Parathyroid adenoma (tissue), 2 donors: ENCODE results near the gene LCN15.
"Not testable (repeated sequence)": the region's sequence is repeated elsewhere in the genome, so short reads cannot be mapped to it uniquely, and the experiment has no call there.

ENCODE experiments used
- H2AFZ ChIP-seq: fragments of 300-600 bp; sonication (generic); one replicate; pipeline ENCODE4 v1.7.0; 2017; ENCODE audit warnings: antibody characterized with exemption, mild to moderate bottlenecking
- H3K27ac ChIP-seq: fragments of 300-600 bp; sonication (generic); one replicate; pipeline ENCODE4 v1.7.0; 2017
- H3K27me3 ChIP-seq: fragments of 300-600 bp; sonication (generic); one replicate; pipeline ENCODE4 v1.7.0; 2017; ENCODE audit warnings: low read length; ENCODE audit not compliant: control insufficient read depth, insufficient read depth
- H3K36me3 ChIP-seq: fragments of 300-600 bp; sonication (generic); one replicate; pipeline ENCODE4 v1.7.0; 2017; ENCODE audit warnings: low read length; ENCODE audit not compliant: control insufficient read depth, insufficient read depth
- H3K4me1 ChIP-seq: fragments of 300-600 bp; sonication (generic); one replicate; pipeline ENCODE4 v1.7.0; 2017; ENCODE audit warnings: control low read depth
- H3K4me2 ChIP-seq: fragments of 300-600 bp; sonication (generic); one replicate; pipeline ENCODE4 v1.7.0; 2017; ENCODE audit warnings: low read length
- H3K4me3 ChIP-seq: fragments of 300-600 bp; sonication (generic); one replicate; pipeline ENCODE4 v1.7.0; 2017; ENCODE audit warnings: low read depth, low read length
- H3K79me2 ChIP-seq: fragments of 300-600 bp; sonication (generic); one replicate; pipeline ENCODE4 v1.7.0; 2017; ENCODE audit warnings: control low read depth
- H3K9ac ChIP-seq: fragments of 300-600 bp; sonication (generic); one replicate; pipeline ENCODE4 v1.7.0; 2017; ENCODE audit warnings: mild to moderate bottlenecking
- H3K9me3 ChIP-seq: fragments of 300-600 bp; sonication (generic); one replicate; pipeline ENCODE4 v1.7.0; 2017; ENCODE audit warnings: low read length; ENCODE audit not compliant: control insufficient read depth
- TF ChIP-seq, protein P1 (sequence below): fragments of 300-600 bp; sonication (generic); IDR thresholded peaks from one replicate; pipeline ENCODE4 v1.7.0; 2017; ENCODE audit warnings: antibody characterized with exemption, mild to moderate bottlenecking
- donor health status: primary hyperparathyroidism.

The LCN15 gene

GRCh38 chr9:136803551-136804508 lies 39.5 kb upstream of the LCN15 start:
- Histone ChIP-seq H3K9ac (no peak overlapping the region), H3K4me1 (no peaks in the 10 kb centered on the region), H3K4me3 (no peak overlapping the region), H3K36me3 (no peaks in the 10 kb centered on the region), H3K9me3 (no peaks in the 10 kb centered on the region), H3K79me2 (no peaks in the 10 kb centered on the region), H3K27me3 (no peaks in the 10 kb centered on the region), H3K4me2 (no peak overlapping the region), H3K27ac (no peak overlapping the region), H2AFZ (no peak overlapping the region)
- TF ChIP-seq, protein P1, sequence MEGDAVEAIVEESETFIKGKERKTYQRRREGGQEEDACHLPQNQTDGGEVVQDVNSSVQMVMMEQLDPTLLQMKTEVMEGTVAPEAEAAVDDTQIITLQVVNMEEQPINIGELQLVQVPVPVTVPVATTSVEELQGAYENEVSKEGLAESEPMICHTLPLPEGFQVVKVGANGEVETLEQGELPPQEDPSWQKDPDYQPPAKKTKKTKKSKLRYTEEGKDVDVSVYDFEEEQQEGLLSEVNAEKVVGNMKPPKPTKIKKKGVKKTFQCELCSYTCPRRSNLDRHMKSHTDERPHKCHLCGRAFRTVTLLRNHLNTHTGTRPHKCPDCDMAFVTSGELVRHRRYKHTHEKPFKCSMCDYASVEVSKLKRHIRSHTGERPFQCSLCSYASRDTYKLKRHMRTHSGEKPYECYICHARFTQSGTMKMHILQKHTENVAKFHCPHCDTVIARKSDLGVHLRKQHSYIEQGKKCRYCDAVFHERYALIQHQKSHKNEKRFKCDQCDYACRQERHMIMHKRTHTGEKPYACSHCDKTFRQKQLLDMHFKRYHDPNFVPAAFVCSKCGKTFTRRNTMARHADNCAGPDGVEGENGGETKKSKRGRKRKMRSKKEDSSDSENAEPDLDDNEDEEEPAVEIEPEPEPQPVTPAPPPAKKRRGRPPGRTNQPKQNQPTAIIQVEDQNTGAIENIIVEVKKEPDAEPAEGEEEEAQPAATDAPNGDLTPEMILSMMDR = no peak

- not testable (repeated sequence) for H3K9ac ChIP-seq, H3K4me1 ChIP-seq, H3K36me3 ChIP-seq, H3K27ac ChIP-seq, H3K4me3 ChIP-seq, H2AFZ ChIP-seq, H3K9me3 ChIP-seq, H3K79me2 ChIP-seq, H3K27me3 ChIP-seq, H3K4me2 ChIP-seq
Measured at GRCh38 chr9:136803009-136803550, 38.8 kb upstream of the LCN15 start.

- H3K27ac ChIP-seq = no peak overlapping the region
- no peak overlapping the region for H3K4me3 ChIP-seq
- no peaks in the 10 kb centered on the region for H3K27me3 ChIP-seq
- H3K4me2 ChIP-seq = no peak overlapping the region
- no peak overlapping the region for H2AFZ ChIP-seq
- H3K9ac ChIP-seq = no peak overlapping the region
- H3K4me1 ChIP-seq = no peaks in the 10 kb centered on the region
- TF ChIP-seq, protein P1 = no peak
- no peaks in the 10 kb centered on the region for H3K79me2 ChIP-seq
- H3K9me3 ChIP-seq = no peaks in the 10 kb centered on the region
- no peaks in the 10 kb centered on the region for H3K36me3 ChIP-seq
Measured at GRCh38 chr9:136802321-136802720, 38.0 kb upstream of the LCN15 start.

DNA sequence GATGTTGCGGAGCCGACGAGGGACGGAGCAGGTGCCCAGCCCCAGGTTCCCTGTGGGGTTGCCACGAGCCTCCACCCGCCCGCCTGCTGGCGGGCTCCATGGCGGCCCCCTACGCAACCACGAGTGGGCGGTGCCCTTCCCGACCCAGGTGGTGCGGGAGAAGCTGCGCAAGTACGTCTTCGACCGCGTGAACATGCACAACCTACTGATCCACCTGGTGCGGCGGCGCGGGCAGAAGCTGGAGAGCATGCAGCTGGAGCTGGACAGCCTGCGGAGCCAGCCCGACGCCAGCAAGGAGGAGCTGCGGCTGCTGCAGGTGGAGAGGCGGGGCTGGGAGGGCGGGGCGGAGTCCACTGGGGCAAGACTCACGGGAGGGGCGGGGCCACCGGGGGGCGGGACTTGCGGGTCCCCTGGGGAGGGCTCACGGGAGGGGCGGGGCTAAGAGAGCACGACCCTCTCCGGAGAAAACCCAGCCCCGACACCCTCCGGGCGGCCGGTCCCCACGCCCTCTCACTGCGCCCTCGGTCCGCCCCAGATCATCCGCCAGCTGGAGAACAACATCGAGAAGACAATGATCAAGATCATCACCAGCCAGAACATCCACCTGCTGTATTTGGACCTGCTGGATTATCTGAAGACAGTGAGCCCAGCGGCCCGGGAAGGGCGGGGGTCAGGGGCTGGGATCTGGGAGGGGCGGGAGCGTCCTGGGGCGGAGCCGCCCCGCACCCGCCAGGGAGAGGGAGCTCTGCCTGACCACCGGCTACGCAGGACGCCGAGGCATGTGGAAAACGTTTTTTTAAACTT lies 35.7 kb upstream of the LCN15 start:
- Histone ChIP-seq H3K36me3 (no peaks in the 10 kb centered on the region), H3K4me1 (no peaks in the 10 kb centered on the region), H3K79me2 (no peaks in the 10 kb centered on the region), H3K9ac (no peak overlapping the region), H3K4me2 (peak overlapping the region; percentile 96), H2AFZ (peak overlapping the region; percentile 66), H3K27ac (peak overlapping the region; percentile 42), H3K9me3 (no peaks in the 10 kb centered on the region), H3K4me3 (peak overlapping the region; percentile 64), H3K27me3 (no peaks in the 10 kb centered on the region)
- TF ChIP-seq, protein P1 = no peak
